Central memory CD4-positive, alpha-beta T cell (primary cell): Measurements from ENCODE around the gene PDIA6.
"Not testable (repeated sequence)": the region's sequence is repeated elsewhere in the genome, so short reads cannot be mapped to it uniquely, and the experiment has no call there.

ENCODE experiments used
- DNase-seq: peaks from one replicate; pipeline ENCODE4 v3.0.0; 2022

The PDIA6 gene

DNA sequence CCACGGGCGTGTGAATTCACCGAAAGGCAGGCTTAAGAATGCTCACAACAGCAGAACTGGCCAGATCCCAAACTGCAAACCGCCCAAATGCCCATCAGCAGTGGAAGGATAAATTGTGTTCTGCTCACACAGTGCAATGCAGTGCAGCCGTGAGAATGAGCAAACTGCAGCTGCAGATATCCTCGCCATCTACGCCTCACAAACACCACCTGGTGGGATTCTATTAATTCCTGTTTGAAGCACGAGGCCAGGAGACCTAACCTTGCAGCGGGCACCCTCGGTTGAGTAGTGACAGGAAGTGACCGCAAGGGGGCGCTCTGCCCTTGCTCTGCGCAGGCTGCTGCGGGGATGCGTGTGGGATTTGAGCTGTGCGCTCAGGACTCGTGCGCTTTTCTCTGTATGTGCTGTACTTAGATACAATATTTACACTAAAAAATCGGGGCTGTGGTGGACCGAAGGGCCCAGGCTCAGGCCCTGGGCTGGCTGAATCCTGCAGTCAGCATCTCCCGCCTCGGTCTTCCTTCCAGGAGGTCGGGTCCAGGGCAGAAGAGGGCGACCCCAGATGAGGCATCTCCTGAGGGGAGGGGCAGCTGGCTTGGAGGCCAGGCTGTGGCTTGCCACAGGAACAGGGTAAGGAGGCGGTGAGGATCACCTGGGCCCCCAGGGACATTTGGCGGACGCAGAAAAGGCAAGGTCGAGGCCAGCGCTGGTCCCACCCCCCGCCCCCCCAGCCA lies 19.8 kb upstream of the PDIA6 start:
- peak; percentile 75 for DNase-seq

DNA sequence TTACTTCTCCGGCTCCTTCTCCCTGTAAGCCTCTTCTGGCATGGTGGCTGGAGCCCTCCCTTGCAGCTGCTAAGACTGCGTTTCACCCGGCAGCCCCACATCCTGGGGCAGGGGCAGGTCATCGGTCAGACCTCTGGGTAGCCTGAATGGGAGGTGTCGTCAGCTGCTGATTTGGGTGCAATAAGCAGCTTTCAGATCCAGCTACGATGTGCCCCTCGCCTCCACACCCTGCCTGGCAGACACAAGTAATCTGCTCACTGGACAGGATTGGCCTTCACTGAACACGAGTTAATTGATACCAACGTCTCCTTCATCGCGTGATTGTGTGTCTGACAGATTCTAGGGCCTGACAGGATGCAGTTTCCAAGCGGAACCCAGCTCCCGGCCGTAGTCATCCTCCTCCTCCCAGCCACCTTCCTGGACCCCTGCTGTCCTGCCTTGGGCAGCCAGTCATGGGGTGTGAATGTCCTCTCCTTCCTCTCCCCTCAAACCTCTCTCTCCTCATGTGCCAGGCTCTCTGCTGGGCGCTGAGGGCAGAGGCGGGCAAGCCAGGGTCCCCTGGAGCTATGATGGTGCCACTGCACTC lies 18.9 kb upstream of the PDIA6 start:
- no peak for DNase-seq

- no peak for DNase-seq
These were observed 18.2 kb upstream of the PDIA6 start for GRCh38 chr2:10830641-10831399.

DNA sequence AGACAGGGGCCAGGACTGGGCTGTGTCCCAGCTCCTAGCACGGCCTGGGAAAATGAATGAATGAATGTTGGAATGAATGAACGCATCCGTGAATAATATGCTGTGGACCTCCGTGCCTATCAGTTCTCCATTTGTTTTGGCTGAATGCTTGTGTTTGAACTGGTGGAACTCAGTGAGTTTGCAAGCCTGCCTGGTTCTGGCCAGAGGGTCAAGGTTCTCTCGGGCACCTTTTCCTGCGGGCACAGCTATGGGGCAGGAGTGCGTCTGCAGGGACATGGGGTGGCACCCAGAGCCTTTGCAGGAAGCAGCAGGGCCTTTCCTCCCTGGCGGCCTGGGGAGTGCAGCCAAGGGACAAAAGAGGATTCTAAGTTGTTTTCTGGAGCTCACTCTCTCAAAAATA lies 17.6 kb upstream of the PDIA6 start:
- no peak for DNase-seq

DNA sequence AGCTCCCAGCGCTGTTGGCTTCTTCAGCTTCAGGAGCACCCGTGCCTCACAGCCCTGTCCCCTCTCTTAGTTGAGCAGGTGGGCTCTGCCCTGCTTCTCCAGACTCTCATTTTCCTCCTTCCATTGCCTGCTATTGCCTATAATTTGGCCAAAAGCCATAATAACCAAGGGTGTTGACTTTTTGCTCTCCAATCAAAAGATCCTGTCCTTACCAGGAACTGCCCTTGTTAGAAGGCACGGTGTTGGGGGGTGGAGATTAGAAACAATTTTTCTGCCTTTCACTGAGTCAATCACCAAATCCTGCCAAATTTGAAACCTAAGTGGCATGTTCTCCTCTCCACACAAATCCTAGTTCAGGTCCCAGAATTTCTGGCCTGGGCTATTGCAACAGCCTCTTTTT lies 16.7 kb upstream of the PDIA6 start:
- no peak for DNase-seq

- no peak for DNase-seq
These were observed 15.8 kb upstream of the PDIA6 start for GRCh38 chr2:10828346-10828745.

GRCh38 chr2:10826625-10827024 lies 14.0 kb upstream of the PDIA6 start:
- no peak for DNase-seq

DNA sequence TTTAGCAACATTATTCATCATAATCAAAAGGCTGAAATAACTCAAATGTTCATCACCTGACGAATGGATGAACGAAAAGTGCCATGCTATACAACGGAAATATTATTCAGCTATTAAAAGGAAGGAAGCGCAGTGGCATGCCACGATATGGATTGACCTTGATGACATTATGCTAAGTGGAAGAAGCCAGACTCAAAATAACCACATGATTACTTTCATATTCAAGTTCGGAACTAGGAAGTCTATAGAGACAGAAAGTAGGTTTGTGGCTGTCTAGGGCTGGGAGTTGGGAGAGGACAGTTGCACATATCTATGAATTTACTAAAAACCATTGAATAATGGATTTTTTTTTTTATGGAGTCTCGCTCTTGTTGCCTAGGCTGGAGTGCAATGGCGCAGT lies 13.4 kb upstream of the PDIA6 start:
- no peak for DNase-seq

GRCh38 chr2:10824191-10824590 lies 11.6 kb upstream of the PDIA6 start:
- no peak for DNase-seq

GRCh38 chr2:10820978-10821695 lies 8.6 kb upstream of the PDIA6 start:
- no peak for DNase-seq

- no peak for DNase-seq
These were observed 8.0 kb upstream of the PDIA6 start for GRCh38 chr2:10820562-10820961.

DNA sequence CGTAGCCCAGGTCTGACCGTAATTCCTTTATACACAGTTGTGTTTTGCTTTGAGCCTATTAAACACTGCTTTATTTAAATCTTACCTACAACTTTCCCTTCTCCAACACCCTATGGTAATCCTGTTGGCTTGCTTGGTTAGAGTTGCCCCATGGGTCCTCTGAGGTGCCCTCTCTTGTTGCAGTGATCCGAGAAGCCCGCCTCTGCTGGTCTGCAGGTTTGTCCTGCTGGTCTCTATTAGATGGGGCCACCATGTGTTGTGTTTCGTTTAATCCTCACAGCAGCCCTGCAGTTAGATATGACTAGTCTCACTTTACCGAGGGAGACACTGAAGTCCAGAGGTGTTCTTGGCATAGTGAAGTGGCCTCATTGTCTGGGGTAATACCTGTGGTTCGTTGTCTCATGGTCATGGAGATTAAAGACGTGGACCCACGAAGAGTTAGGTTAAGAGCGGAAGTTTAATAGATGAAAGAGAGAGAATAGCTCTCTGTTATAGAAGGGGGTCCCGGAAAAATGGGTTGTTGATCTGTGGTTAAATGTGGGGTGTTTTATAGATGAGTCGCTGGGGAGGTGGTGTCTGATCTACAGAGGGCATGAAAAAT lies 7.2 kb upstream of the PDIA6 start:
- DNase-seq: no peak

GRCh38 chr2:10818984-10819383 lies 6.4 kb upstream of the PDIA6 start:
- DNase-seq: no peak

- DNase-seq: not testable (repeated sequence)
These were observed 5.7 kb upstream of the PDIA6 start for GRCh38 chr2:10818305-10818704.

GRCh38 chr2:10817413-10817812 lies 4.8 kb upstream of the PDIA6 start:
- no peak for DNase-seq

GRCh38 chr2:10814571-10815331 lies 2.2 kb upstream of the PDIA6 start:
- DNase-seq: no peak

GRCh38 chr2:10814142-10814541 lies 1.6 kb upstream of the PDIA6 start:
- no peak for DNase-seq

- DNase-seq: peak; percentile 12
These were observed 866 bp upstream of the PDIA6 start for GRCh38 chr2:10813163-10814138.

DNA sequence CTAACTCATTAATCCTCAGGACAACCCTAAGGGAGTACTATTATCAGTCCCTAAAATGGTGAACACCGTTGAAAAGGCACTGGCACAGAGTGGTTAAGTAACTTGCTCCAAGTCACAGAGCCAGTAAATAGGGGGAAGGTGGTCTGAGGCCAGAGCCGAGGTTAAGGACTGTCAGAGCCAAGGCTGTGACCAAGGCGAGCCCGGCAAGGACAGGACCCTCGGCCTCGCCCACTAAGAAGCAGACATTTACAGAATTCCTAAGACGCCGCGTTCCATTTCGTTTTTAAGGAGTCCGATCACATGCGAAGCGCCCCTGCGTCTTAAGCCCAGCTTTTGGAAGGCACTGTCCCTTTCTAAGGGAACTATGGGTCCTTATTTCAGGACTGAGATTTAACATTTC lies 1.1 kb downstream of the PDIA6 start:
- DNase-seq: no peak

DNA sequence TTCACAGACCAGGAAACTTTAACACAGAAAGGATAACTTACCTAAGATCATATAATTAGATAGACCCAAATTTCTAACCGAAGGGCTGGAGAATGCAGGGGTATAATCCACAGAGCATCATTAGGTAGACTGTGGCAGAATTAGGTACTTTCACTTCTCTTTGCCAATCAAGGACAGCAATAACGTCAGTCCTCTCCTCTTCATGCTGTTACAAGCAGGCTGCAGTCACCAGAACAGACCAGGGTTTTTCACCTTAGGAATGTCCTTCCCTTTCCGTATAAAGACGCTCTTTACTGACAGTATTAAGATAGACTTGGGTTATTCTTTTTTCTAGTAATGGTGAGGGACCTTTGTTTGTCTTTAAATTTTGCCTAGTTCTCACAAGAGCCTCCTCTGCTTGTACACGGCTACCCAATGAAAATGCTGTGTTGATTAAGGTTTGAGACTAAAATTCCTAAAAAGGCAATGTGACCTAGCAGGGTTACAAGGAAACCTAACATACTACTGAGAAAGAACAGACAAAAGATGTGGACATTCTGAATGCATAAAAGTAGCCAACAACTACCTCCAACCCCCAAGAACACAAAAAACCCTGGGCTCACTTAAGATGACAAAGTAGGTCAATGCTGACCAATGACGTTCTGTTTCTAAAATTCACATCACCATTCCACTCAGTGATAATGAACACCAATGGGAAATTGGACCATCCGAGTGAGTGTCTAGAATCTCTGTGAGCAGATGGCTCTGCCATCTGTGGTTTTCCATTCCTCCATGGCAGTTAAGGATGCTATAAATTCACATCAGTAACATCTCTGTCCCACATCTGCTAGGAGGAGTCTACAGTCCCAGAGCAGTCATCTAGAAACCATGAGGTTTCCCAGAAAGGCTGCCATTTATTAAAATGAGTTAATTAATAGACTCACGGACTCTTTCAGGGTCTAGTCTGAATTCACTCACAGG lies 2.1 kb downstream of the PDIA6 start:
- DNase-seq: peak; percentile 26
